ENCODE measurements around the gene KCNIP4. TPM values are rescaled to one million over a fixed set of nuclear protein-coding genes. Genes with fewer than 3 reads are reported as not detected.

The KCNIP4 gene
- total and polyA plus RNA-seq, 12 donors = 0.15 TPM; not detected in 11

- no peak for TF ChIP-seq CTCF (IDR thresholded peaks at IDR 0.05)
- H3K9me3 ChIP-seq = peaks cover 0 to 13% (median 0%) of the 10 kb centered on the region in 11 donors
- no peaks in the 10 kb centered on the region for H3K36me3 ChIP-seq
- ATAC-seq (no peak), DNase-seq (no peak)
- WGBS, 2 donors = 89 to 91% methylated on average over 1 of the region's 1 CpG
- no peak overlapping the region for H3K4me3 ChIP-seq
- intact Hi-C loops (cut with DNase I) = no loop called here
- H3K27me3 ChIP-seq = no peaks in the 10 kb centered on the region
- H3K27ac ChIP-seq = no peak overlapping the region
- no peaks in the 10 kb centered on the region for H3K4me1 ChIP-seq
Measured at GRCh38 chr4:21092531-21092930, 856.0 kb downstream of the KCNIP4 start.

GRCh38 chr4:21090094-21090666 lies 858.4 kb downstream of the KCNIP4 start:
- H3K4me3 ChIP-seq = no peak overlapping the region
- peaks cover 0 to 17% (median 0%) of the 10 kb centered on the region in 11 donors for H3K9me3 ChIP-seq
- ATAC-seq (no peak), DNase-seq (no peak)
- intact Hi-C loops (cut with DNase I) = no loop called here
- no peaks in the 10 kb centered on the region for H3K4me1 ChIP-seq
- H3K27me3 ChIP-seq = no peaks in the 10 kb centered on the region
- H3K27ac ChIP-seq = no peak overlapping the region
- TF ChIP-seq CTCF (IDR thresholded peaks at IDR 0.05) = no peak
- 76 to 85% methylated on average over 4 of the region's 4 CpGs for WGBS, 2 donors
- H3K36me3 ChIP-seq = no peaks in the 10 kb centered on the region

GRCh38 chr4:21083413-21083812 lies 865.2 kb downstream of the KCNIP4 start:
- H3K36me3 ChIP-seq = no peaks in the 10 kb centered on the region
- ATAC-seq = no peak
- intact Hi-C loops (cut with DNase I) = no loop called here
- peaks cover 0 to 25% (median 0%) of the 10 kb centered on the region in 11 donors for H3K9me3 ChIP-seq
- H3K4me1 ChIP-seq = no peaks in the 10 kb centered on the region
- DNase-seq = no peak
- no peak overlapping the region for H3K4me3 ChIP-seq
- no peak for TF ChIP-seq CTCF (IDR thresholded peaks at IDR 0.05)
- H3K27me3 ChIP-seq = no peaks in the 10 kb centered on the region
- H3K27ac ChIP-seq = no peak overlapping the region

- Histone ChIP-seq H3K27ac (no peak overlapping the region), H3K4me3 (no peak overlapping the region), H3K4me1 (no peaks in the 10 kb centered on the region), H3K36me3 (no peaks in the 10 kb centered on the region), H3K9me3 (peaks cover 0 to 24% (median 0%) of the 10 kb centered on the region in 11 donors), H3K27me3 (no peaks in the 10 kb centered on the region)
- DNase-seq (no peak), ATAC-seq (no peak)
- 70 to 71% methylated on average over 2 of the region's 2 CpGs for WGBS, 2 donors
- no peak for TF ChIP-seq CTCF (IDR thresholded peaks at IDR 0.05)
- intact Hi-C loops (cut with DNase I) = no loop called here
Measured at GRCh38 chr4:21077967-21078366, 870.6 kb downstream of the KCNIP4 start.

Data from heart right ventricle (tissue), 16 donors.